A549 (cell line): ENCODE data around the gene ONECUT3. TPM values are rescaled to one million over a fixed set of nuclear protein-coding genes. Genes with fewer than 3 reads are reported as not detected.

Experiments used
- ATAC-seq, 2 experiments: fragments of 200-7000 bp in 1 of 2; fragments of >200 bp in 1 of 2; cut with Nextera tagmentation in 1 of 2; cut with Tn5 transposase in 1 of 2; 3 replicates each; pipeline versions ENCODE4 v1.8.0 to v1.9.1; 2018 to 2020; ENCODE audit warnings: mild to moderate bottlenecking in 1 of 2, moderate library complexity in 1 of 2
- CTCF ChIA-PET: fragments of 300-600 bp; sonication (Branson Sonifier 250); formaldehyde crosslinking; extraction: SDS; loops from one replicate; lab custom pipeline; 2021; ENCODE audit warnings: antibody characterized with exemption, inconsistent platforms; lab: Yijun Ruan, JAX
- POLR2A ChIA-PET: fragments of 350-600 bp; formaldehyde crosslinking; extraction: SDS; loops from one replicate; lab custom pipeline; 2021; ENCODE audit warnings: antibody characterized with exemption, inconsistent platforms; lab: Yijun Ruan, JAX
- DNase-seq, 2 experiments: peaks; one replicate each; pipeline versions ENCODE4 v3.0.0 to v3.0.0-alpha.2; 2011 to 2016; ENCODE audit warnings: low read depth in 1 of 2, low spot score in 1 of 2
- FAIRE-seq: peaks from 2 replicates; lab custom pipeline; 2011; peaks lifted over from hg19 to GRCh38; lab: Jason Lieb, UNC
- H3K27ac ChIP-seq, 2 experiments: fragments of >200 bp; sonication (Bioruptor Twin); formaldehyde crosslinking; 3 replicates each; pipeline ENCODE4 v1.5.1; 2016 to 2017
- H3K4me1 ChIP-seq: fragments of >200 bp; sonication (Bioruptor Twin); formaldehyde crosslinking; 3 replicates; pipeline ENCODE4 v1.6.1; 2016
- H3K4me2 ChIP-seq: fragments of >200 bp; sonication (Bioruptor Twin); formaldehyde crosslinking; 3 replicates; pipeline ENCODE4 v1.6.1; 2016
- H3K4me3 ChIP-seq: fragments of >200 bp; sonication (Bioruptor Twin); formaldehyde crosslinking; 3 replicates; pipeline ENCODE4 v1.5.1; 2016
- H3K9me3 ChIP-seq: fragments of >200 bp; sonication (Bioruptor Twin); formaldehyde crosslinking; 3 replicates; pipeline ENCODE4 v1.6.1; 2016
- BHLHE40 ChIP-seq: IDR thresholded peaks from 2 replicates; pipeline ENCODE4 v1.6.1; 2012; ENCODE audit warnings: low read depth, low read length, inconsistent platforms
- CBX2 ChIP-seq: fragments of 200-600 bp; sonication (generic); IDR thresholded peaks from 2 replicates; pipeline ENCODE4 v1.6.1; 2016; ENCODE audit warnings: low read depth, mild to moderate bottlenecking, borderline replicate concordance
- CEBPB ChIP-seq, 2 experiments: fragments of >200 bp in 1 of 2; sonication (Bioruptor Twin) in 1 of 2; formaldehyde crosslinking in 1 of 2; IDR thresholded peaks; 2 replicates each; pipeline ENCODE4 v1.6.1; 2012 to 2016
- EHF ChIP-seq: fragments of 250-450 bp; sonication (Bioruptor Pico); IDR thresholded peaks from 2 replicates; pipeline ENCODE4 v1.5.0; 2020; ENCODE audit warnings: mild to moderate bottlenecking
- EHMT2 ChIP-seq: fragments of 200-600 bp; sonication (generic); IDR thresholded peaks from 2 replicates; pipeline ENCODE4 v1.6.1; 2016; ENCODE audit warnings: antibody characterized with exemption, low read depth, mild to moderate bottlenecking, moderate library complexity
- ESRRA ChIP-seq: fragments of 150-350 bp; IDR thresholded peaks from 2 replicates; pipeline ENCODE4 v1.6.1; 2014; ENCODE audit warnings: mild to moderate bottlenecking, low read length, borderline replicate concordance
- HOXB13 ChIP-seq: fragments of 250-450 bp; sonication (Bioruptor Pico); IDR thresholded peaks from 2 replicates; pipeline ENCODE4 v1.5.0; 2020; ENCODE audit warnings: low read depth, mild to moderate bottlenecking, moderate library complexity
- JUN ChIP-seq, 2 experiments: fragments of >200 bp; sonication (Bioruptor Twin); formaldehyde crosslinking; IDR thresholded peaks; 2 replicates in 1 of 2; 3 replicates in 1 of 2; pipeline ENCODE4 v1.6.1; 2016 to 2017
- JUNB ChIP-seq: fragments of >200 bp; sonication (Bioruptor Twin); formaldehyde crosslinking; IDR thresholded peaks from 2 replicates; pipeline ENCODE4 v1.6.1; 2016
- NFE2L2 ChIP-seq: fragments of 150-350 bp; conservative IDR thresholded peaks from 2 replicates; pipeline ENCODE4 v1.6.1; 2014; ENCODE audit warnings: low read length
- NPAS2 ChIP-seq: fragments of 250-450 bp; sonication (Bioruptor Pico); IDR thresholded peaks from 2 replicates; pipeline ENCODE4 v1.8.0; 2022; ENCODE audit warnings: mild to moderate bottlenecking, moderate library complexity, borderline replicate concordance
- RARB ChIP-seq: fragments of 250-450 bp; sonication (Bioruptor Pico); IDR thresholded peaks from 2 replicates; pipeline ENCODE4 v1.8.0; 2021; ENCODE audit warnings: mild to moderate bottlenecking, moderate library complexity
- ZC3H11A ChIP-seq: fragments of 450-650 bp; IDR thresholded peaks from 2 replicates; pipeline ENCODE4 v1.6.1; 2014; ENCODE audit warnings: antibody characterized with exemption, mild to moderate bottlenecking
- ZFP36 ChIP-seq: fragments of 450-650 bp; IDR thresholded peaks from 2 replicates; pipeline ENCODE4 v1.6.1; 2014; ENCODE audit warnings: borderline replicate concordance; ENCODE audit not compliant: partially characterized antibody
- WGBS: methylation state at CpG from one replicate; pipeline ENCODE4 v1.1.6; 2017; ENCODE audit errors: missing lambda C conversion rate; 5-methylcytosine and 5-hydroxymethylcytosine counted together
- polyA plus RNA-seq, 4 experiments: library from polyadenylated mRNA; depleted of rRNA in 3 of 4; stranded (reverse); fragments of >200 nt; fragmentation: RNase III in 1 of 4; extraction: RNeasy Plus Mini Kit Qiagen cat#74134 plus additional on column Dnase treatment in 1 of 4; gene quantifications; 2 replicates in 3 of 4; 3 replicates in 1 of 4; pipeline ENCODE4 v1.2.3, GENCODE V29; 2011 to 2017
- TF ChIP-seq, protein P1 (sequence below): IDR thresholded peaks from 2 replicates; pipeline ENCODE4 v1.6.1; 2012
- TF ChIP-seq, protein P2 (sequence below): fragments of 250-450 bp; sonication (Bioruptor Pico); IDR thresholded peaks from 2 replicates; pipeline ENCODE4 v1.5.0; 2020; ENCODE audit warnings: low read depth, mild to moderate bottlenecking, moderate library complexity
- TF ChIP-seq, protein P3 (sequence below): fragments of 450-650 bp; IDR thresholded peaks from 2 replicates; pipeline ENCODE4 v1.6.1; 2014; ENCODE audit warnings: antibody characterized with exemption
- TF ChIP-seq, protein P4 (sequence below): fragments of 150-350 bp; IDR thresholded peaks from 2 replicates; pipeline ENCODE4 v1.6.1; 2014; ENCODE audit warnings: low read depth, mild to moderate bottlenecking, low read length
- TF ChIP-seq, protein P5 (sequence below): IDR thresholded peaks from 2 replicates; pipeline ENCODE4 v1.6.1; 2012; ENCODE audit warnings: low read depth, borderline replicate concordance
- TF ChIP-seq, protein P6 (sequence below): fragments of 200-600 bp; sonication (generic); IDR thresholded peaks from 2 replicates; pipeline ENCODE4 v1.6.1; 2016; ENCODE audit warnings: antibody characterized with exemption, mild to moderate bottlenecking, moderate library complexity
- TF ChIP-seq, protein P7 (sequence below): fragments of >200 bp; sonication (Bioruptor Twin); formaldehyde crosslinking; IDR thresholded peaks from 3 replicates; pipeline ENCODE4 v1.5.1; 2016

The ONECUT3 gene
- polyA plus RNA-seq, 2 of the 4 experiments (the other 2 are of a cell fraction): 0.01 TPM; not detected in 1

DNA sequence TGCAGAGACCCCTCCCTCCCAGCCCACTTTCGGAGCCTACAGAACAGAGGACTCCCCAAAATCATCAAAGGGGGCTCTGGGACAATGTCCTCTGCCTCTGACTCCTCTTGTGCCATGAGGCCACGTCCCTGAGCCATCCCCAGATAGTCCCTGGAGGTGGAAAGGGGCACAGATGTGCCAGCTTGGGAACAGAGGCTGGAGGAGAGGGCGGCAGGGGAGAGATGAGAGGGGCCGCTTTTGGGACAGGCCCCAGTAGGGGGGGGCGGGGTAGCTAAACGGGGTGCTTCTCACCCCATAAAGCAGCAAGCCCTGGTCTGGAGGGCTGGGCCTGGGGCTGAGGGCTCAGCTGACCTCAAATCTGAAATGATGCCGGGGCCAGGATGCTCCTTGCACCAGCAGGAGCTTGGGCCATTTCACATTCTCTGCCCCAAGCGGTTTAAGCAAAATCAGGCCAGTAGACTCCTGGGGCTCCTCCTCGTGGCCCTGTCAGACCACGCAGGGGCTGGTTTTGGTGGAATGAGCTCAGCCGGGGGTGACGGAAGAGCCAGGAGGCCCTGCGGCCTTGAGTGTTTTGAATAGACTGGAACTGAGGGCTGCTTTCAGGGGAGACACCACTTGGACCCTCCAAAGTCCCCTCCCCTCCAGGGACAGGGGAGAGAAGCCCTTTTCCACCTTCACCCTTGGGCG is 27.1 kb downstream of the ONECUT3 start:
- Histone ChIP-seq H3K27ac (no peak overlapping the region), H3K4me1 (no peaks in the 10 kb centered on the region), H3K9me3 (peaks cover 11% of the 10 kb centered on the region), H3K4me3 (no peak overlapping the region), H3K4me2 (no peak overlapping the region)
- DNase-seq (peak in 1 of 2 experiments; percentile 53), ATAC-seq (peak; percentile 66 to 78; a peak in 5 of 6 replicates), FAIRE-seq (no peak)
- WGBS: 35% methylated on average over 11 of the region's 14 CpGs
- TF ChIP-seq, protein P1, sequence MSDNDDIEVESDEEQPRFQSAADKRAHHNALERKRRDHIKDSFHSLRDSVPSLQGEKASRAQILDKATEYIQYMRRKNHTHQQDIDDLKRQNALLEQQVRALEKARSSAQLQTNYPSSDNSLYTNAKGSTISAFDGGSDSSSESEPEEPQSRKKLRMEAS: no peak
- TF ChIP-seq, protein P2, sequence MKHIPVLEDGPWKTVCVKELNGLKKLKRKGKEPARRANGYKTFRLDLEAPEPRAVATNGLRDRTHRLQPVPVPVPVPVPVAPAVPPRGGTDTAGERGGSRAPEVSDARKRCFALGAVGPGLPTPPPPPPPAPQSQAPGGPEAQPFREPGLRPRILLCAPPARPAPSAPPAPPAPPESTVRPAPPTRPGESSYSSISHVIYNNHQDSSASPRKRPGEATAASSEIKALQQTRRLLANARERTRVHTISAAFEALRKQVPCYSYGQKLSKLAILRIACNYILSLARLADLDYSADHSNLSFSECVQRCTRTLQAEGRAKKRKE (CRISPR knock-in tag): no peak
- no peak for TF ChIP-seq CEBPB (IDR thresholded peaks at IDR 0.05)
- no peak for TF ChIP-seq RARB (CRISPR knock-in tag)
- no peak for TF ChIP-seq JUNB
- TF ChIP-seq, protein P3, sequence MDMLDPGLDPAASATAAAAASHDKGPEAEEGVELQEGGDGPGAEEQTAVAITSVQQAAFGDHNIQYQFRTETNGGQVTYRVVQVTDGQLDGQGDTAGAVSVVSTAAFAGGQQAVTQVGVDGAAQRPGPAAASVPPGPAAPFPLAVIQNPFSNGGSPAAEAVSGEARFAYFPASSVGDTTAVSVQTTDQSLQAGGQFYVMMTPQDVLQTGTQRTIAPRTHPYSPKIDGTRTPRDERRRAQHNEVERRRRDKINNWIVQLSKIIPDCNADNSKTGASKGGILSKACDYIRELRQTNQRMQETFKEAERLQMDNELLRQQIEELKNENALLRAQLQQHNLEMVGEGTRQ: no peak
- no peak for TF ChIP-seq JUN (IDR thresholded peaks at IDR 0.05)
- no peak for TF ChIP-seq ZC3H11A
- TF ChIP-seq, protein P4, sequence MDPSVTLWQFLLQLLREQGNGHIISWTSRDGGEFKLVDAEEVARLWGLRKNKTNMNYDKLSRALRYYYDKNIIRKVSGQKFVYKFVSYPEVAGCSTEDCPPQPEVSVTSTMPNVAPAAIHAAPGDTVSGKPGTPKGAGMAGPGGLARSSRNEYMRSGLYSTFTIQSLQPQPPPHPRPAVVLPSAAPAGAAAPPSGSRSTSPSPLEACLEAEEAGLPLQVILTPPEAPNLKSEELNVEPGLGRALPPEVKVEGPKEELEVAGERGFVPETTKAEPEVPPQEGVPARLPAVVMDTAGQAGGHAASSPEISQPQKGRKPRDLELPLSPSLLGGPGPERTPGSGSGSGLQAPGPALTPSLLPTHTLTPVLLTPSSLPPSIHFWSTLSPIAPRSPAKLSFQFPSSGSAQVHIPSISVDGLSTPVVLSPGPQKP: no peak
- TF ChIP-seq, protein P5, sequence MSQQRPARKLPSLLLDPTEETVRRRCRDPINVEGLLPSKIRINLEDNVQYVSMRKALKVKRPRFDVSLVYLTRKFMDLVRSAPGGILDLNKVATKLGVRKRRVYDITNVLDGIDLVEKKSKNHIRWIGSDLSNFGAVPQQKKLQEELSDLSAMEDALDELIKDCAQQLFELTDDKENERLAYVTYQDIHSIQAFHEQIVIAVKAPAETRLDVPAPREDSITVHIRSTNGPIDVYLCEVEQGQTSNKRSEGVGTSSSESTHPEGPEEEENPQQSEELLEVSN: no peak
- TF ChIP-seq, protein P6, sequence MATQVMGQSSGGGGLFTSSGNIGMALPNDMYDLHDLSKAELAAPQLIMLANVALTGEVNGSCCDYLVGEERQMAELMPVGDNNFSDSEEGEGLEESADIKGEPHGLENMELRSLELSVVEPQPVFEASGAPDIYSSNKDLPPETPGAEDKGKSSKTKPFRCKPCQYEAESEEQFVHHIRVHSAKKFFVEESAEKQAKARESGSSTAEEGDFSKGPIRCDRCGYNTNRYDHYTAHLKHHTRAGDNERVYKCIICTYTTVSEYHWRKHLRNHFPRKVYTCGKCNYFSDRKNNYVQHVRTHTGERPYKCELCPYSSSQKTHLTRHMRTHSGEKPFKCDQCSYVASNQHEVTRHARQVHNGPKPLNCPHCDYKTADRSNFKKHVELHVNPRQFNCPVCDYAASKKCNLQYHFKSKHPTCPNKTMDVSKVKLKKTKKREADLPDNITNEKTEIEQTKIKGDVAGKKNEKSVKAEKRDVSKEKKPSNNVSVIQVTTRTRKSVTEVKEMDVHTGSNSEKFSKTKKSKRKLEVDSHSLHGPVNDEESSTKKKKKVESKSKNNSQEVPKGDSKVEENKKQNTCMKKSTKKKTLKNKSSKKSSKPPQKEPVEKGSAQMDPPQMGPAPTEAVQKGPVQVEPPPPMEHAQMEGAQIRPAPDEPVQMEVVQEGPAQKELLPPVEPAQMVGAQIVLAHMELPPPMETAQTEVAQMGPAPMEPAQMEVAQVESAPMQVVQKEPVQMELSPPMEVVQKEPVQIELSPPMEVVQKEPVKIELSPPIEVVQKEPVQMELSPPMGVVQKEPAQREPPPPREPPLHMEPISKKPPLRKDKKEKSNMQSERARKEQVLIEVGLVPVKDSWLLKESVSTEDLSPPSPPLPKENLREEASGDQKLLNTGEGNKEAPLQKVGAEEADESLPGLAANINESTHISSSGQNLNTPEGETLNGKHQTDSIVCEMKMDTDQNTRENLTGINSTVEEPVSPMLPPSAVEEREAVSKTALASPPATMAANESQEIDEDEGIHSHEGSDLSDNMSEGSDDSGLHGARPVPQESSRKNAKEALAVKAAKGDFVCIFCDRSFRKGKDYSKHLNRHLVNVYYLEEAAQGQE: no peak
- no peak for TF ChIP-seq CBX2
- TF ChIP-seq ZFP36: no peak
- no peak for TF ChIP-seq EHF
- POLR2A ChIA-PET: no interaction called here
- CTCF ChIA-PET: interaction anchor here (0.7 to 9.1 kb wide), 8 partner anchors 8 to 108 kb away, joined by 3 to 90 read pairs (median 6); no protein-coding TSS in a partner anchor

DNA sequence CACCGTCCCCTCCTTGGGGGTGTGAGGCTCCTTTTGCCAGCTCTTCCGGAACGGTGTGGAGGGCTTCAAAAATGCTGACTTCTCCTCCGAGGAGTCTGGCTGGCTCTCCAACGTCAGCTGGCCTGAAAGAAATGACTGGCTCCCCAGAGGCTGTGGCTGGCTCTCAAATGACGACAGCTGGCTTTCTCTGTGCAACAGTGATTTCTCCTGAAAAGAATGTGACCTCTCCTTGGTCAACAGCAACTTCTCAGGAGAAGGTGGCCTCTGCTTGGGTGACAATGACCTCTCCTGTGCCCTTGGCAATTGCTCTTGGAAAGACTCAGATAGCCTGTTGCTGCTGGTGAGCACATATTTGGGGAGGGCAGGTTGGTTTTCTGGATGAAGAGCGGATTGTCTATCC is 29.2 kb downstream of the ONECUT3 start:
- Histone ChIP-seq H3K4me2 (no peak overlapping the region), H3K9me3 (peaks cover 9% of the 10 kb centered on the region), H3K4me3 (no peak overlapping the region), H3K27ac (no peak overlapping the region), H3K4me1 (no peaks in the 10 kb centered on the region)
- DNase-seq: no peak
- FAIRE-seq: no peak
- ChIA-PET CTCF (interaction anchor here (0.5 to 9.1 kb wide), 12 partner anchors 12 to 171 kb away, joined by 3 to 90 read pairs (median 6); no protein-coding TSS in a partner anchor), POLR2A (no interaction called here)
- 58% methylated on average over 6 of the region's 7 CpGs for WGBS
- ATAC-seq: no peak
- TF ChIP-seq EHMT2 (no peak), HOXB13 (CRISPR knock-in tag) (no peak), NFE2L2 (no peak), BHLHE40 (no peak), JUNB (no peak), NPAS2 (CRISPR knock-in tag) (no peak), ESRRA (no peak)
- TF ChIP-seq, protein P1: no peak
- TF ChIP-seq, protein P5: no peak
- TF ChIP-seq, protein P7, sequence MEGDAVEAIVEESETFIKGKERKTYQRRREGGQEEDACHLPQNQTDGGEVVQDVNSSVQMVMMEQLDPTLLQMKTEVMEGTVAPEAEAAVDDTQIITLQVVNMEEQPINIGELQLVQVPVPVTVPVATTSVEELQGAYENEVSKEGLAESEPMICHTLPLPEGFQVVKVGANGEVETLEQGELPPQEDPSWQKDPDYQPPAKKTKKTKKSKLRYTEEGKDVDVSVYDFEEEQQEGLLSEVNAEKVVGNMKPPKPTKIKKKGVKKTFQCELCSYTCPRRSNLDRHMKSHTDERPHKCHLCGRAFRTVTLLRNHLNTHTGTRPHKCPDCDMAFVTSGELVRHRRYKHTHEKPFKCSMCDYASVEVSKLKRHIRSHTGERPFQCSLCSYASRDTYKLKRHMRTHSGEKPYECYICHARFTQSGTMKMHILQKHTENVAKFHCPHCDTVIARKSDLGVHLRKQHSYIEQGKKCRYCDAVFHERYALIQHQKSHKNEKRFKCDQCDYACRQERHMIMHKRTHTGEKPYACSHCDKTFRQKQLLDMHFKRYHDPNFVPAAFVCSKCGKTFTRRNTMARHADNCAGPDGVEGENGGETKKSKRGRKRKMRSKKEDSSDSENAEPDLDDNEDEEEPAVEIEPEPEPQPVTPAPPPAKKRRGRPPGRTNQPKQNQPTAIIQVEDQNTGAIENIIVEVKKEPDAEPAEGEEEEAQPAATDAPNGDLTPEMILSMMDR: no peak
- TF ChIP-seq, protein P4: no peak
- TF ChIP-seq, protein P3: no peak
